OCI-LY3 (cell line): ENCODE results near the gene THRA.

ENCODE experiments used
- EZH2phosphoT487 ChIP-seq: fragments of 200-600 bp; shearing (Covaris generic); IDR thresholded peaks from 2 replicates; pipeline ENCODE4 v1.6.1; 2018; ENCODE audit warnings: antibody characterized with exemption, mixed run types, low read depth
- TF ChIP-seq, protein P1 (sequence below): fragments of 200-600, 300-600 bp; sonication (generic); IDR thresholded peaks from 2 replicates; pipeline ENCODE4 v1.5.1; 2014; ENCODE audit warnings: antibody characterized with exemption, low read length, low read depth

DNA sequence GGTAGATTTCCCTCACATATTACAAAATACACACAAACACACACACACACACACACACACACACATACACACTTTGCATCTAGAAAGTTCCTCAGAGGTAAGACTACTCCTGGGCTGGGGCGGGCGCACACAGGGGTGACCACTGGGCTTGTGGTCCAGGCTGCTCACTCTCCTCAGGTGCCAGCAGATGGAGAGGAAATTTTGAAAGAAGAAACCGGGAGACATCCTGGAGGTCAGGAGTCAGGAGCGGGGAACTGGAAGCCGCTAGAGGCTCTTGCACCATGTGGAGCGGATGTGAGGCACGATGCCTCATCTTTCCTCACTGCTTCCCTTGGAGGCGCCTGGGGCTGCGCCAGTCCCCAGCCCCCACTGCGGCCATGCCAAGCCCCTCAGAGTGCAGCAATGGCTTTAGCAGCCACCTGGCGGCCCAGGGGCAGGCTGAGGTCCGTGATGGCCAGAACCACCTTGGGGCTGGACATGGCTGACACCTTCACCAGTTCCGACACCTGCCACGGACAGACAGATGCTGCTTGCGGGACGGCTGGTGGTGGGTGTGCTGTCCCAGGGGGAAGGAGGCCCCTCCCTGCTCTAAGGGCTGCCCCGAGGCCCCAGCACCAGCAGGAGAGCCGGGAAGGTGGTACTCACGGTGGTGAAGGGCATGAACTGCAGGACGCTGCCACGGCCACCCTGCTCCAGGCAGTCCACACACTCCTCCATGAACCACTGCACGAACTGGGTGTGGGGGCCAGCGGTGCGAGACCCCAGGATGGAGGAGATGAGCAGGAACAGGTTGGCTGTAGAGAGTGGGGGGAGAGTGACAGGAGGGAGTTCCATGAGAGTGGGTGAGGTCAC lies 43.4 kb upstream of the THRA start:
- TF ChIP-seq, protein P1, sequence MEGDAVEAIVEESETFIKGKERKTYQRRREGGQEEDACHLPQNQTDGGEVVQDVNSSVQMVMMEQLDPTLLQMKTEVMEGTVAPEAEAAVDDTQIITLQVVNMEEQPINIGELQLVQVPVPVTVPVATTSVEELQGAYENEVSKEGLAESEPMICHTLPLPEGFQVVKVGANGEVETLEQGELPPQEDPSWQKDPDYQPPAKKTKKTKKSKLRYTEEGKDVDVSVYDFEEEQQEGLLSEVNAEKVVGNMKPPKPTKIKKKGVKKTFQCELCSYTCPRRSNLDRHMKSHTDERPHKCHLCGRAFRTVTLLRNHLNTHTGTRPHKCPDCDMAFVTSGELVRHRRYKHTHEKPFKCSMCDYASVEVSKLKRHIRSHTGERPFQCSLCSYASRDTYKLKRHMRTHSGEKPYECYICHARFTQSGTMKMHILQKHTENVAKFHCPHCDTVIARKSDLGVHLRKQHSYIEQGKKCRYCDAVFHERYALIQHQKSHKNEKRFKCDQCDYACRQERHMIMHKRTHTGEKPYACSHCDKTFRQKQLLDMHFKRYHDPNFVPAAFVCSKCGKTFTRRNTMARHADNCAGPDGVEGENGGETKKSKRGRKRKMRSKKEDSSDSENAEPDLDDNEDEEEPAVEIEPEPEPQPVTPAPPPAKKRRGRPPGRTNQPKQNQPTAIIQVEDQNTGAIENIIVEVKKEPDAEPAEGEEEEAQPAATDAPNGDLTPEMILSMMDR: no peak
- no peak for TF ChIP-seq EZH2phosphoT487
